ENCODE measurements around the gene DUSP8.

DNA sequence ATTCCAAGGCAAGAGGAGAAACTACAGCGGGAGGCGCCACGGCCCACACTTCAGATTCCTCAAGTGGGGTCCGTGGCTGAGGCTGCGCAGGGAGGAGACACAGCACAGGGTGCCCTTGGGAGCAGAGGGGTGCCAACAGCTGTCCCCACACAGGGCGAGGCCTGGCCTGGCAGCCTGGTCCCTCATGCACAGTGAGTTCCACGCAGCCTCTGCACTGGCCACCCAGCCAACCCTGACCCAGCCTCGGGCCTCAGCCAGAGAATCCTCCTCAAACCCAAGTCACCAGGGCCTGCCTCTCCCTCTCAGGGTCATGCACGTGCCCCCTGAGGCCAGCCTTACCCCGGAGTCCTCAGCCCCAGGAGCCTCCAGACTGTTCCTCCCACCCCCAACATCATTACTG, 63.1 kb downstream of the DUSP8 start:
- TF ChIP-seq GABPA (IDR thresholded peaks at IDR 0.05; ENCODE audit: low read depth) (no peak), EZH2phosphoT487 (IDR thresholded peaks at IDR 0.05; ENCODE audit: borderline replicate concordance, low read depth) (no peak), YY1 (IDR thresholded peaks at IDR 0.05; ENCODE audit: low read depth) (no peak), POLR2AphosphoS5 (IDR thresholded peaks at IDR 0.05; ENCODE audit: low read depth, low read length) (no peak), RFX5 (IDR thresholded peaks at IDR 0.05; ENCODE audit: low read length) (no peak)
- TF ChIP-seq, protein P1, sequence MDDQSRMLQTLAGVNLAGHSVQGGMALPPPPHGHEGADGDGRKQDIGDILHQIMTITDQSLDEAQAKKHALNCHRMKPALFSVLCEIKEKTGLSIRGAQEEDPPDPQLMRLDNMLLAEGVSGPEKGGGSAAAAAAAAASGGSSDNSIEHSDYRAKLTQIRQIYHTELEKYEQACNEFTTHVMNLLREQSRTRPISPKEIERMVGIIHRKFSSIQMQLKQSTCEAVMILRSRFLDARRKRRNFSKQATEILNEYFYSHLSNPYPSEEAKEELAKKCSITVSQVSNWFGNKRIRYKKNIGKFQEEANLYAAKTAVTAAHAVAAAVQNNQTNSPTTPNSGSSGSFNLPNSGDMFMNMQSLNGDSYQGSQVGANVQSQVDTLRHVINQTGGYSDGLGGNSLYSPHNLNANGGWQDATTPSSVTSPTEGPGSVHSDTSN (IDR thresholded peaks at IDR 0.05), result no peak
- TF ChIP-seq, protein P2, sequence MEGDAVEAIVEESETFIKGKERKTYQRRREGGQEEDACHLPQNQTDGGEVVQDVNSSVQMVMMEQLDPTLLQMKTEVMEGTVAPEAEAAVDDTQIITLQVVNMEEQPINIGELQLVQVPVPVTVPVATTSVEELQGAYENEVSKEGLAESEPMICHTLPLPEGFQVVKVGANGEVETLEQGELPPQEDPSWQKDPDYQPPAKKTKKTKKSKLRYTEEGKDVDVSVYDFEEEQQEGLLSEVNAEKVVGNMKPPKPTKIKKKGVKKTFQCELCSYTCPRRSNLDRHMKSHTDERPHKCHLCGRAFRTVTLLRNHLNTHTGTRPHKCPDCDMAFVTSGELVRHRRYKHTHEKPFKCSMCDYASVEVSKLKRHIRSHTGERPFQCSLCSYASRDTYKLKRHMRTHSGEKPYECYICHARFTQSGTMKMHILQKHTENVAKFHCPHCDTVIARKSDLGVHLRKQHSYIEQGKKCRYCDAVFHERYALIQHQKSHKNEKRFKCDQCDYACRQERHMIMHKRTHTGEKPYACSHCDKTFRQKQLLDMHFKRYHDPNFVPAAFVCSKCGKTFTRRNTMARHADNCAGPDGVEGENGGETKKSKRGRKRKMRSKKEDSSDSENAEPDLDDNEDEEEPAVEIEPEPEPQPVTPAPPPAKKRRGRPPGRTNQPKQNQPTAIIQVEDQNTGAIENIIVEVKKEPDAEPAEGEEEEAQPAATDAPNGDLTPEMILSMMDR (IDR thresholded peaks at IDR 0.05), result no peak
- TF ChIP-seq, protein P3, sequence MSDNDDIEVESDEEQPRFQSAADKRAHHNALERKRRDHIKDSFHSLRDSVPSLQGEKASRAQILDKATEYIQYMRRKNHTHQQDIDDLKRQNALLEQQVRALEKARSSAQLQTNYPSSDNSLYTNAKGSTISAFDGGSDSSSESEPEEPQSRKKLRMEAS (IDR thresholded peaks at IDR 0.05; ENCODE audit: low read depth), result no peak
